DND-41 (cell line): Measurements from ENCODE around the gene GRAMD2B.

Experiments
- EZH2 ChIP-seq: IDR thresholded peaks from 3 replicates; pipeline ENCODE4 v1.6.1; 2012; ENCODE audit warnings: borderline replicate concordance, low read depth, mild to moderate bottlenecking, moderate library complexity, low read length, inconsistent platforms; ENCODE audit not compliant: severe bottlenecking
- TF ChIP-seq, protein P1 (sequence below): IDR thresholded peaks from 2 replicates; pipeline ENCODE4 v1.5.1; 2012; ENCODE audit warnings: borderline replicate concordance, low read length, moderate library complexity, mild to moderate bottlenecking; ENCODE audit not compliant: poor library complexity, severe bottlenecking; ENCODE audit errors: extremely low read depth

DNA sequence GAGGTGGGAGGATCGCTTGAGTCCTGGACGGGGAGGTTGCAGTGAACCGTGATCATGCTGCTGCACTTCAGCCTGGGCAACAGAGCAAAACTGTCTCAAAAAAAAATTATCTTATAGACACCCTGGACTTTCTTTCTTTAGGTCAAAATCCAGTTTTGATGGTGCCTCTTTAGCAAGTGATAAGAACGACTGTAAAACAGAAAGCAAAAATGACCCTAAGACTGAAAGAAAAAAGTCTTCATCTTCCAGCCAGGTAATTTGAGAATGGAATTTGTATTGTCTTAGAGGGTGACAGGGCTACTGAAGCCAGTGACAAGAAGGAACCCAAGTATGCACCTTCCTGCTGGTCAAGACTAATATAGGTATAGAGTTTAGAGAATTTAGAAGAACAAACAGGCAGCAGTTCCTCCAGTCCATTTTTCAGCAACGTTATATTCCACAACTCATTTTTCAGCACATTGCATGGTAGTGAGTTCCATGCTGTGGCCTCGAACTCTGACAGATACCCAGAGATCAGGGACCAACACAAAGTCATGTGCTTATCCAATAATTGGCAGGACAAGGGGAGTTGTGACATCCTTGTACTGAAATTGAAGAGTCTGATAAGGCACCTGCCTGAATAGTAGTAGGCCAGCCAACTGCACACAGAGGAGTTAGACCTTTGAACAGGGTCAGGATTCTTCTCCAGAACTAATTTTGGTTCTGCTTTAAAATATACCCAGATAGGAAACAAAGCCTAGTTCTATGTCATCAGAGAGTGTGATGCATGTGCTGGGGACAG lies 46.5 kb downstream of the GRAMD2B start:
- TF ChIP-seq, protein P1, sequence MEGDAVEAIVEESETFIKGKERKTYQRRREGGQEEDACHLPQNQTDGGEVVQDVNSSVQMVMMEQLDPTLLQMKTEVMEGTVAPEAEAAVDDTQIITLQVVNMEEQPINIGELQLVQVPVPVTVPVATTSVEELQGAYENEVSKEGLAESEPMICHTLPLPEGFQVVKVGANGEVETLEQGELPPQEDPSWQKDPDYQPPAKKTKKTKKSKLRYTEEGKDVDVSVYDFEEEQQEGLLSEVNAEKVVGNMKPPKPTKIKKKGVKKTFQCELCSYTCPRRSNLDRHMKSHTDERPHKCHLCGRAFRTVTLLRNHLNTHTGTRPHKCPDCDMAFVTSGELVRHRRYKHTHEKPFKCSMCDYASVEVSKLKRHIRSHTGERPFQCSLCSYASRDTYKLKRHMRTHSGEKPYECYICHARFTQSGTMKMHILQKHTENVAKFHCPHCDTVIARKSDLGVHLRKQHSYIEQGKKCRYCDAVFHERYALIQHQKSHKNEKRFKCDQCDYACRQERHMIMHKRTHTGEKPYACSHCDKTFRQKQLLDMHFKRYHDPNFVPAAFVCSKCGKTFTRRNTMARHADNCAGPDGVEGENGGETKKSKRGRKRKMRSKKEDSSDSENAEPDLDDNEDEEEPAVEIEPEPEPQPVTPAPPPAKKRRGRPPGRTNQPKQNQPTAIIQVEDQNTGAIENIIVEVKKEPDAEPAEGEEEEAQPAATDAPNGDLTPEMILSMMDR = no peak
- TF ChIP-seq EZH2 = no peak
